ENCODE results near the gene SNTG2. TPM values are rescaled to one million over a fixed set of nuclear protein-coding genes. Genes with fewer than 3 reads are reported as not detected.

The SNTG2 gene
- total RNA-seq, 1 experiment from 2014 or later = 20.5 TPM

GRCh38 chr2:1353543-1353942 is 402.9 kb downstream of the SNTG2 start:
- Mint-ChIP-seq H3K4me3 (no peak overlapping the region), H3K27ac (no peak overlapping the region), H3K36me3 (peaks cover 8% of the 10 kb centered on the region), H3K4me1 (peaks cover 6% of the 10 kb centered on the region), H3K27me3 (ENCODE audit: low read depth) (peaks cover 10% of the 10 kb centered on the region), H3K9me3 (peaks cover 12% of the 10 kb centered on the region)
- DNase-seq (ENCODE audit: low spot score) = no peak
- ATAC-seq = no peak
- ChIA-PET POLR2A (no interaction called here), CTCF (no interaction called here)
- no peak for TF ChIP-seq RORB (CRISPR knock-in tag; IDR thresholded peaks at IDR 0.05)
- TF ChIP-seq NFYB (CRISPR knock-in tag; conservative IDR thresholded peaks at IDR 0.05; ENCODE audit: low read depth) = no peak
- no peak for TF ChIP-seq USF2 (CRISPR knock-in tag; IDR thresholded peaks at IDR 0.05)
- no peak for TF ChIP-seq NR1H2 (CRISPR knock-in tag; IDR thresholded peaks at IDR 0.05)
- TF ChIP-seq STAT6 (CRISPR knock-in tag; conservative IDR thresholded peaks at IDR 0.05; ENCODE audit: low read depth) = no peak
- TF ChIP-seq ARID4B (CRISPR knock-in tag; IDR thresholded peaks at IDR 0.05; ENCODE audit: borderline replicate concordance) = no peak
- no peak for TF ChIP-seq ZBTB43 (CRISPR knock-in tag; IDR thresholded peaks at IDR 0.05)
- no peak for TF ChIP-seq MAX (CRISPR knock-in tag; IDR thresholded peaks at IDR 0.05)
- no peak for TF ChIP-seq ERG (CRISPR knock-in tag; IDR thresholded peaks at IDR 0.05)
- no peak for TF ChIP-seq CREM (CRISPR knock-in tag; IDR thresholded peaks at IDR 0.05)

GRCh38 chr2:1360144-1360543 is 409.5 kb downstream of the SNTG2 start:
- TF ChIP-seq SMAD3 (CRISPR knock-in tag; IDR thresholded peaks at IDR 0.05; ENCODE audit: borderline replicate concordance) (no peak), FOXJ3 (CRISPR knock-in tag; IDR thresholded peaks at IDR 0.05; ENCODE audit: borderline replicate concordance) (no peak), NFE2L1 (CRISPR knock-in tag; IDR thresholded peaks at IDR 0.05) (no peak), AFF4 (CRISPR knock-in tag; IDR thresholded peaks at IDR 0.05; ENCODE audit: borderline replicate concordance) (no peak), TP53 (CRISPR knock-in tag; IDR thresholded peaks at IDR 0.05) (no peak), TEAD4 (CRISPR knock-in tag; IDR thresholded peaks at IDR 0.05) (no peak)
- Mint-ChIP-seq H3K4me1 (peaks cover 6% of the 10 kb centered on the region), H3K36me3 (peaks cover 6% of the 10 kb centered on the region), H3K27ac (no peak overlapping the region), H3K27me3 (ENCODE audit: low read depth) (peaks cover 3% of the 10 kb centered on the region; the same call in 1 of the 2 replicates), H3K4me3 (no peak overlapping the region), H3K9me3 (peaks cover 9% of the 10 kb centered on the region)
- DNase-seq (ENCODE audit: low spot score) = no peak
- CTCF ChIA-PET = interaction anchor here (0.6 kb wide), 1 partner anchor 115 kb away, joined by 3 read pairs; no protein-coding TSS in a partner anchor
- peak; percentile 43; the same call in 1 of the 2 replicates for ATAC-seq
- POLR2A ChIA-PET = no interaction called here
